ENCODE results near the gene DAB2IP.

DAB2IP gene

DNA sequence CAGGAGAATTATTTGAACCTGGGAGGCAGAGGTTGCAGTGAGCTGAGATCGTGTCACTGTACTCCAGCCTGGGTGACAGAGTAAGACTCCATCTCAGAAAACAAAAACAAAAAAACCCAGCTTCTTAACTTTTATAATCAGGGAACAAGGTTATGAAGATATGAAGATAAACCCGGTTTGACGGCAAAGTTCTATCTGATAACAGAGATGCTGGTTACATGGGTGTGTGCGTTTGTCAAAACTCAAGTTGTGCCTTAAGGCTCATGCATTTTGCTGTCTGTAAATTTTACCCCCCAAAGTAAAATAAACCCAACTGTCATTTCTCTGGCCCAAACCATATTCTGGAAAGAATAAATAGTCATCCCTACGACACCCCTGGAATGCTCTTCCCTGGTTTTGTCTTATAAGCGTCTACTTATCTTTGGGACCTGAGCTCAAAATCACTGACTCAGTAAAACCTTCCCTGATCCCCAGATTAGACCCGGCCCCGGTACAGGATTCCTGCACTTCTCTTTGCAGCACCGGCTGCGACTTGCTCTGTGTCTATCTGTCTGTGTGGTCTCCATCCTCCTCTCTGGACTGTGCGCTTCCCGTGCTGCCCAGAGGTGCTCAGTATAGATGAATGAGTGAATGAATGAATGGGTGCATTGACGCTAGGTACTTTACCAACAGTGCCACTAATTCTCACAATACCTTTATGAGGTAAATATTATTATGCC, 172.2 kb downstream of the DAB2IP start (continued):
- TF ChIP-seq BCL11A (tag by site-specific recombination; IDR thresholded peaks at IDR 0.05; ENCODE audit: low read depth) = no peak

DNA sequence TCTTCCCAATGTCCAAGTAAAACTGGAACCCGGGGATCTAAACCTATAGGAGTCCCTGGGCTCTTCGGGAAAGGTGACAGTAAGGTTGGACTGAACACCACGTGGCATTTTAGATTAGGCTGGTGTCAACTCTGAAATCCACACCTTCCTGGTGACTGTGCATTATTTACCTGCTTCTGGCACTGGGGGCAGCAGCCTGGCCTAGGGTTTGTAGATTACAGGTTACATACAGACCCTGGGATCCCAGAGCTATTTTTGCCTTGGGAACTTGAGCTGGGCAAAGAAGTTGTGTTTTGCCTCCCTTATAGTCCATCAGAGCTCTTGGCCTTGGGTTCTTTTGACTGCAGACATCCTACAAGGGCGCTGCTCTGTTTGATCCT, 173.2 kb downstream of the DAB2IP start:
- CTCF ChIA-PET = interaction anchor here (0.6 to 0.9 kb wide), 2 partner anchors 90 to 465 kb away, joined by 3 read pairs; no protein-coding TSS in a partner anchor
- TF ChIP-seq ZBTB17 (tag by site-specific recombination; IDR thresholded peaks at IDR 0.05) = peak; percentile 50
- TF ChIP-seq, protein P1, sequence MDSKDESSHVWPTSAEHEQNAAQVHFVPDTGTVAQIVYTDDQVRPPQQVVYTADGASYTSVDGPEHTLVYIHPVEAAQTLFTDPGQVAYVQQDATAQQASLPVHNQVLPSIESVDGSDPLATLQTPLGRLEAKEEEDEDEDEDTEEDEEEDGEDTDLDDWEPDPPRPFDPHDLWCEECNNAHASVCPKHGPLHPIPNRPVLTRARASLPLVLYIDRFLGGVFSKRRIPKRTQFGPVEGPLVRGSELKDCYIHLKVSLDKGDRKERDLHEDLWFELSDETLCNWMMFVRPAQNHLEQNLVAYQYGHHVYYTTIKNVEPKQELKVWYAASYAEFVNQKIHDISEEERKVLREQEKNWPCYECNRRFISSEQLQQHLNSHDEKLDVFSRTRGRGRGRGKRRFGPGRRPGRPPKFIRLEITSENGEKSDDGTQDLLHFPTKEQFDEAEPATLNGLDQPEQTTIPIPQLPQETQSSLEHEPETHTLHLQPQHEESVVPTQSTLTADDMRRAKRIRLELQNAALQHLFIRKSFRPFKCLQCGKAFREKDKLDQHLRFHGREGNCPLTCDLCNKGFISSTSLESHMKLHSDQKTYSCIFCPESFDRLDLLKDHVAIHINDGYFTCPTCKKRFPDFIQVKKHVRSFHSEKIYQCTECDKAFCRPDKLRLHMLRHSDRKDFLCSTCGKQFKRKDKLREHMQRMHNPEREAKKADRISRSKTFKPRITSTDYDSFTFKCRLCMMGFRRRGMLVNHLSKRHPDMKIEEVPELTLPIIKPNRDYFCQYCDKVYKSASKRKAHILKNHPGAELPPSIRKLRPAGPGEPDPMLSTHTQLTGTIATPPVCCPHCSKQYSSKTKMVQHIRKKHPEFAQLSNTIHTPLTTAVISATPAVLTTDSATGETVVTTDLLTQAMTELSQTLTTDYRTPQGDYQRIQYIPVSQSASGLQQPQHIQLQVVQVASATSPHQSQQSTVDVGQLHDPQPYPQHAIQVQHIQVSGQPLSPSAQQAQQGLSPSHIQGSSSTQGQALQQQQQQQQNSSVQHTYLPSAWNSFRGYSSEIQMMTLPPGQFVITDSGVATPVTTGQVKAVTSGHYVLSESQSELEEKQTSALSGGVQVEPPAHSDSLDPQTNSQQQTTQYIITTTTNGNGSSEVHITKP (tag by site-specific recombination; IDR thresholded peaks at IDR 0.05) = no peak
- TF ChIP-seq ZXDB (tag by site-specific recombination; IDR thresholded peaks at IDR 0.05) = no peak
- POLR2A ChIA-PET = no interaction called here
- no peak overlapping the region for H3K4me3 ChIP-seq (ENCODE audit: low read depth, low read length)
- H3K36me3 ChIP-seq (ENCODE audit: control insufficient read depth in 2 of 2, insufficient read depth in 1 of 2, low read length in 2 of 2) = no peaks in the 10 kb centered on the region
- no peak overlapping the region for H3K27ac ChIP-seq (ENCODE audit: extremely low read depth, low read depth, low read length)
- H3K4me1 ChIP-seq (ENCODE audit: control insufficient read depth, insufficient read depth, low read length) = no peaks in the 10 kb centered on the region
- H3K9me3 ChIP-seq (ENCODE audit: control insufficient read depth, insufficient read depth, low read depth, low read length) = no peaks in the 10 kb centered on the region

DNA sequence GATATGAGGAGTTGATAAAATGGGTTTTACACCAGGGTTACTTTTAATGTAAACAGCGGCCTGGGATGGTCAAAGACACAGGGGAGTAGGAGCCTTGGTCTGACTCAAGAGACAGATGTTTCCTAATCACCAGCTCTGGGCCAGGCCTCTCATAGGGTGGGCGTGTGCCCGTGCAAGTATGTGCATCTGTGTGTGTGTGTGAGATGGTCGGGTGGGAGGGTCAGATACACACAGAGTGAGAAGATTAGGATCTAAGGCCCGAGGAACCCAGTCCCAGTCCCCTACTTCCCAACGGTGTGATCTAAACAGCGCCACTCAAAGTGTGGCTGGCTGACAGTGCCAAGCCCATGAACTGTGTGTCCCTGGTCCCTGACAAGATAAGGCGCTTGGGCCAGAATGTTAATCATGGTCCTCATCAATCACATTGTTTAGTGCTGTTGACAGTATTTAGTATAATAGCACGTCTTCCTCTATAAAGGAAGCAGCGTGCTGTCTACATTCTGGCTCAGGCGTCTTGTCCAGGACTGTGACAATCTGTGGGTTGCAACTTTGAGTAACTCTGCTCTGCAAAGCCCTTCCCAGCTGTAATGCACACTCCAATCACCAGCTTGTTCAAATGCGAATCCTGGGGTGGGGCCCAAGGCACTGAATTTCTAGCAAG, 173.7 kb downstream of the DAB2IP start:
- CTCF ChIA-PET = interaction anchor here (0.6 to 0.9 kb wide), 2 partner anchors 90 to 465 kb away, joined by 3 read pairs; no protein-coding TSS in a partner anchor
- POLR2A ChIA-PET = no interaction called here
- no peak overlapping the region for H3K4me3 ChIP-seq (ENCODE audit: low read depth, low read length)

DNA sequence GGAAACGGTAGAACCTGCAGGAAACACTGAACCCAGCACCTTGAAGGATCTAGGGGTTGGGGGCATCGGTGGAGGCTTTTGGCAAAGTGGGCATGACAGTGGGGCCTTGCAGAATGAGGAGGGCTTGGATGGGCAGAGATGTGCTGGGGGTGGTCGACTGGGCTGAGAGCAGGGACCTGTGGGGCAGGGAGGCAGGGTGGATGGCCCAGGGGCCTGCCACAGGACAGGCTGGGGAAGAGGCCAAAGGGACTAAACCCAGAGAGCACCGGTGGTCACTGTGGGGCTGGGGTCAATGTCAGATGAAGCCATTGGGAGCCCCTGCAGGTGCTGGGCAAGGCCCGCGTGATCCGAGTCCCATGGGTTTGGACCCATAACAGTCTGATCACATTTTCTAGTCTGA, 175.3 kb downstream of the DAB2IP start:
- H3K4me1 ChIP-seq (ENCODE audit: control insufficient read depth, insufficient read depth, low read length) = no peaks in the 10 kb centered on the region
- H3K36me3 ChIP-seq (ENCODE audit: control insufficient read depth in 2 of 2, insufficient read depth in 1 of 2, low read length in 2 of 2) = no peaks in the 10 kb centered on the region
- TF ChIP-seq ZNF169 (tag by site-specific recombination; IDR thresholded peaks at IDR 0.05) (no peak), SETDB1 (IDR thresholded peaks at IDR 0.05; ENCODE audit: insufficient read length, low read length) (no peak), ZNF311 (tag by site-specific recombination; IDR thresholded peaks at IDR 0.05; ENCODE audit: borderline replicate concordance) (no peak), ZNF501 (tag by site-specific recombination; IDR thresholded peaks at IDR 0.05) (no peak), ZNF146 (tag by site-specific recombination; IDR thresholded peaks at IDR 0.05) (no peak), ZNF394 (tag by site-specific recombination; IDR thresholded peaks at IDR 0.05; ENCODE audit: borderline replicate concordance) (no peak), ZNF549 (tag by site-specific recombination; IDR thresholded peaks at IDR 0.05) (no peak), ZNF202 (tag by site-specific recombination; IDR thresholded peaks at IDR 0.05; ENCODE audit: borderline replicate concordance) (no peak), ZNF292 (tag by site-specific recombination; IDR thresholded peaks at IDR 0.05; ENCODE audit: borderline replicate concordance, low read depth) (no peak), ZNF274 (IDR thresholded peaks at IDR 0.05; ENCODE audit: low read length) (no peak), ZNF274 (tag by site-specific recombination; IDR thresholded peaks at IDR 0.05; ENCODE audit: borderline replicate concordance) (no peak), KLF10 (tag by site-specific recombination; IDR thresholded peaks at IDR 0.05) (no peak), HOXD13 (CRISPR knock-in tag; IDR thresholded peaks at IDR 0.05; ENCODE audit: borderline replicate concordance) (no peak)
- TF ChIP-seq, protein P2, sequence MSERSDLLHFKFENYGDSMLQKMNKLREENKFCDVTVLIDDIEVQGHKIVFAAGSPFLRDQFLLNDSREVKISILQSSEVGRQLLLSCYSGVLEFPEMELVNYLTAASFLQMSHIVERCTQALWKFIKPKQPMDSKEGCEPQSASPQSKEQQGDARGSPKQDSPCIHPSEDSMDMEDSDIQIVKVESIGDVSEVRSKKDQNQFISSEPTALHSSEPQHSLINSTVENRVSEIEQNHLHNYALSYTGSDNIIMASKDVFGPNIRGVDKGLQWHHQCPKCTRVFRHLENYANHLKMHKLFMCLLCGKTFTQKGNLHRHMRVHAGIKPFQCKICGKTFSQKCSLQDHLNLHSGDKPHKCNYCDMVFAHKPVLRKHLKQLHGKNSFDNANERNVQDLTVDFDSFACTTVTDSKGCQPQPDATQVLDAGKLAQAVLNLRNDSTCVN (tag by site-specific recombination; optimal IDR thresholded peaks at IDR 0.05) = no peak
- TF ChIP-seq, protein P3, sequence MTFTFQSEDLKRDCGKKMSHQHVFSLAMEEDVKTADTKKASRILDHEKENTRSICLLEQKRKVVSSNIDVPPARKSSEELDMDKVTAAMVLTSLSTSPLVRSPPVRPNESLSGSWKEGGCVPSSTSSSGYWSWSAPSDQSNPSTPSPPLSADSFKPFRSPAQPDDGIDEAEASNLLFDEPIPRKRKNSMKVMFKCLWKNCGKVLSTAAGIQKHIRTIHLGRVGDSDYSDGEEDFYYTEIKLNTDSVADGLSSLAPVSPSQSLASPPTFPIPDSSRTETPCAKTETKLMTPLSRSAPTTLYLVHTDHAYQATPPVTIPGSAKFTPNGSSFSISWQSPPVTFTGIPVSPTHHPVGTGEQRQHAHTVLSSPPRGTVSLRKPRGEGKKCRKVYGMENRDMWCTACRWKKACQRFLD (tag by site-specific recombination; IDR thresholded peaks at IDR 0.05) = no peak
- TF ChIP-seq, protein P4, sequence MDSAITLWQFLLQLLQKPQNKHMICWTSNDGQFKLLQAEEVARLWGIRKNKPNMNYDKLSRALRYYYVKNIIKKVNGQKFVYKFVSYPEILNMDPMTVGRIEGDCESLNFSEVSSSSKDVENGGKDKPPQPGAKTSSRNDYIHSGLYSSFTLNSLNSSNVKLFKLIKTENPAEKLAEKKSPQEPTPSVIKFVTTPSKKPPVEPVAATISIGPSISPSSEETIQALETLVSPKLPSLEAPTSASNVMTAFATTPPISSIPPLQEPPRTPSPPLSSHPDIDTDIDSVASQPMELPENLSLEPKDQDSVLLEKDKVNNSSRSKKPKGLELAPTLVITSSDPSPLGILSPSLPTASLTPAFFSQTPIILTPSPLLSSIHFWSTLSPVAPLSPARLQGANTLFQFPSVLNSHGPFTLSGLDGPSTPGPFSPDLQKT (IDR thresholded peaks at IDR 0.05; ENCODE audit: borderline replicate concordance, low read depth, low read length) = no peak

More for the DNA sequence above, 173.7 kb downstream of the DAB2IP start:
- Histone ChIP-seq H3K36me3 (ENCODE audit: control insufficient read depth in 2 of 2, insufficient read depth in 1 of 2, low read length in 2 of 2) (no peaks in the 10 kb centered on the region), H3K27ac (ENCODE audit: extremely low read depth, low read depth, low read length) (no peak overlapping the region), H3K9me3 (ENCODE audit: control insufficient read depth, insufficient read depth, low read depth, low read length) (no peaks in the 10 kb centered on the region), H3K4me1 (ENCODE audit: control insufficient read depth, insufficient read depth, low read length) (no peaks in the 10 kb centered on the region)
- TF ChIP-seq ZFHX2 (tag by site-specific recombination; conservative IDR thresholded peaks at IDR 0.05) (peak; percentile 56), EGR2 (tag by site-specific recombination; IDR thresholded peaks at IDR 0.05; ENCODE audit: low read depth) (peak; percentile 20; the same call in 1 of the 2 replicates), ZNF214 (tag by site-specific recombination; IDR thresholded peaks at IDR 0.05; ENCODE audit: borderline replicate concordance) (peak; percentile 81; the same call in 1 of the 2 replicates), ZNF560 (tag by site-specific recombination; IDR thresholded peaks at IDR 0.05; ENCODE audit: borderline replicate concordance) (no peak)

More for the DNA sequence above, 175.3 kb downstream of the DAB2IP start:
- H3K27ac ChIP-seq (ENCODE audit: extremely low read depth, low read depth, low read length) = no peak overlapping the region
- H3K9me3 ChIP-seq (ENCODE audit: control insufficient read depth, insufficient read depth, low read depth, low read length) = no peaks in the 10 kb centered on the region
- CTCF ChIA-PET = no interaction called here
- no peak overlapping the region for H3K4me3 ChIP-seq (ENCODE audit: low read depth, low read length)
- POLR2A ChIA-PET = no interaction called here
